Measurements from ENCODE around the gene ICA1L.
"Not testable (repeated sequence)": the region's sequence is repeated elsewhere in the genome, so short reads cannot be mapped to it uniquely, and the experiment has no call there.

The ICA1L gene

DNA sequence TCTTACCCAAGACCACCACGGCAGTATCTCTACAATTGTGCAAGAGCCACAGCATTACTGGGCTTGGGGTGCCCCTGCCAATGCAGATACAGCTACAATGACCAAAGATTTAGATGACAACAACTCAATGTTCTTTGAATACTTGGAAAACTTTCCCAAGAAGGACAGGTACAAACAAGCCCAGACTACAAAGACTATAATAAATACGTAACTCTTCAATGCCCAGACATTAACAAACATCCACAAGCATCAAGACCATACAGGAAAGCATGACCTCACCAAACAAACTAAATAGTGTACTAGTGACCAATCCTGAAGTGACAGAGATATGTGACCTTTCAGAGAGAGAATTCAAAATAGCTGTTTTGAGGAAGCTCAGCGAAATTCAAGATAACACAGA, 62.8 kb downstream of the ICA1L start:
- FAIRE-seq (no peak), DNase-seq (ENCODE audit: insufficient read length) (no peak)
- TF ChIP-seq TAF1 (IDR thresholded peaks at IDR 0.05; ENCODE audit: borderline replicate concordance, low read depth, low read length) (no peak), POLR2AphosphoS5 (IDR thresholded peaks at IDR 0.05; ENCODE audit: low read depth, low read length) (no peak), POLR2A (IDR thresholded peaks at IDR 0.05; ENCODE audit: low read depth, low read length) (no peak)

DNA sequence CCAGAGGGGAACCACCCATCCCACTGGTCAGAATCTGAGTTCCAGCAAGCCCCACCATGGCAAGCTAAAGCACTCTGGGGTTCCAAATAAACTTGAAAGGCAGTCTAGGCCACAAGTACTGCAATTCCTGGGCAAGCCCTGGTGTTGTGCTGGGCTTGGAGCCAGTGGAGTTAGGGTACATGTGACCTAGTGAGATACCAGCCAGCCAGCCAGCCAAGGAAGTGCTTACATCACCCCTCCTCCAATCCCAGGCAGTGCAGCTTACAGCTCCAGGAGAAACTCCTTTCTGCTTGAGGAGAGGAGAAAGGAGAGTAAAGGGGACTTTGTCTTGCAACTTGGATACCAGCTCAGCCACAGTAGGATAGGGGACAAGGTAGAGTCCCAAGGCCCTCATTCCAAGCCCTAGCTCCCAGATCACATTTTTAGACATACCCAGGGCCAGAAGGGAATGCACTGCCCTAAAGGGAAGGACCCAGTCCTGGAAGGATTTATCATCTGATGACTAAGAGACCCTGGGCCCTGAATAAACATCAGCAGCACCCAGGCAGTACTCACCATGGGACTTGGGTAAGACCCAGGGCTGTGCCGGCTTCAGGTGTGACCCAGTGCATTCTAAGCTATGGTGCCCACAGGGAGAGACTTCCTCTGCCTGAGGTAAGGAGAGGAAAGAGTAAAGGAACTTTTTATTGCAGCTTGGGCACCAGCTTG, 64.0 kb downstream of the ICA1L start:
- not testable (repeated sequence) for FAIRE-seq

DNA sequence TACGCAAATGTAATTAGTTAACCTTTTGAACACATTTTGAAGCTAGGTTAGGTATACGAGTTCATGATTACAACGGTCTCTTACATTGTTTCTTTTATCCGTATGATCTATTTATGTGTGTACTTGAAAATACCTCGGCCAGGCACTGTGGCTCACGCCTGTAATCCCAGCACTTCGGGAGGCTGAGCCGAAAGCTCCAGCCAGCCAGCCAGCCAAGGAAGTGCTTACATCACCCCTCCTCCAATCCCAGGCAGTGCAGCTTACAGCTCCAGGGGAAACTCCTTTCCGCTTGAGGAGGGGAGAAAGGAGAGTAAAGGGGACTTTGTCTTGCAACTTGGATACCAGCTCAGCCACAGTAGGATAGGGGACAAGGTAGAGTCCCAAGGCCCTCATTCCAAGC, 65.7 kb downstream of the ICA1L start:
- FAIRE-seq; DNase-seq (ENCODE audit: insufficient read length): not testable (repeated sequence)

More for the DNA sequence above, 64.0 kb downstream of the ICA1L start:
- not testable (repeated sequence) for DNase-seq (ENCODE audit: insufficient read length)

DNA sequence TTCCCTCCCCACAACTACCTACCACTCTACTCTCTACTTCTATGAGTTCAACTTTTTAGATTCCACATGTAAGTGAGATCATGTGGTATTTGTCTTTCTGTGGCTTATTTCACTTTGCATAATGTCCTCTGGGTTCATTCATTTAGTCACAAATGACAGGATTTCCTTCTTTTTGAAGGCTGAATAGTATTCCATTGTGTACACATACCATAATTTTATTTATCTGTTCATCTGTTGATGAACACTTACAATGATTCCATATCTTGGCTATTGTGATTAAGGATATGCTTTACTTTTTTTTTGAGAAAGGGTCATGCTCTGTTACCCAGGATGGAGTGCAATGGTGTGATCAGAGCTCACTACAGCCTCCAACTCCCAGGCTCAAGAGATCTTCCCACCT, 73.6 kb downstream of the ICA1L start:
- TF ChIP-seq POLR2A (IDR thresholded peaks at IDR 0.05; ENCODE audit: low read depth, low read length) (no peak), POLR2AphosphoS5 (IDR thresholded peaks at IDR 0.05; ENCODE audit: low read depth, low read length) (no peak), TAF1 (IDR thresholded peaks at IDR 0.05; ENCODE audit: borderline replicate concordance, low read depth, low read length) (no peak)
- DNase-seq (ENCODE audit: insufficient read length): no peak
- no peak for FAIRE-seq

DNA sequence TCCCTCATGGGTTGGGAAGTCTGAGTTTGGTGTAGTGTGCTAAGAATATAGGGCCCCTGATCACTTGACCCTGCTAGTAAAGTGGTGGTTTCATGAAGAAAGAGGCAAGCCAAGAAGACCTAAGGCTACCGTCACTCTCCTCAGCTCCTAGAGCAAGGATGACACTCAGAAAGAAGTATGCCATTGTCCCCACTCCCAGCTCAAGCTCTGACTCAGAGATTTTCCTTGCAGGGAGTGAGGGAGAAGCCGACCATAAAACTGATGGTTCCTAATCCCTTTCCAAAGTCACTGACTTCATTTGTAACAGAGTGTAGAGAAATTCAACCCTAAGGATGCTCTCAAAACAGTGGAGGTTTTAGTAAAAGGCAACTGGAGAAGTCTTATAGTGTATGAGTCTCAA, 80.9 kb downstream of the ICA1L start:
- no peak for FAIRE-seq
- DNase-seq (ENCODE audit: insufficient read length): no peak
- no peak for TF ChIP-seq TAF1 (IDR thresholded peaks at IDR 0.05; ENCODE audit: borderline replicate concordance, low read depth, low read length)
- TF ChIP-seq POLR2A (IDR thresholded peaks at IDR 0.05; ENCODE audit: low read depth, low read length): no peak
- no peak for TF ChIP-seq POLR2AphosphoS5 (IDR thresholded peaks at IDR 0.05; ENCODE audit: low read depth, low read length)

DNA sequence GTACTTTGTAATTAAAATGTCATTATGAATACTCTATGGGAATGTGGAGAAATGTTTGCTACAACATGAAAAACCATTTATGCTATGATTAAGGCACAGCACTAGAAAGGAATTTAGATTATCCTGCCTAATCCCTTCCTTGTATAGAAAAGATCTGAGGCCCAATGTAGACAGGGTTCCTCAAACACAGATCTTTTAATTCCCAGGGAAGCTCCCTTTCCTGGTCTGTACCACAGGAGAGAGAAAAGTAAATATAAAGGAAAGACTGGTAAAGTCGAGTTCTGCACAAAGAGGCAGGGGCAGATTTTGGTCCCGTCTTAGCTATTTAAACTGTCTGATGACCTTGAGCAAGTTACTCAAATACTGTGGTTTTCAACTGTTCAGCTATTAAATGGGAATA, 84.7 kb downstream of the ICA1L start:
- TF ChIP-seq TAF1 (IDR thresholded peaks at IDR 0.05; ENCODE audit: borderline replicate concordance, low read depth, low read length) (no peak), POLR2AphosphoS5 (IDR thresholded peaks at IDR 0.05; ENCODE audit: low read depth, low read length) (no peak), POLR2A (IDR thresholded peaks at IDR 0.05; ENCODE audit: low read depth, low read length) (no peak)
- DNase-seq (ENCODE audit: insufficient read length) (no peak), FAIRE-seq (no peak)

DNA sequence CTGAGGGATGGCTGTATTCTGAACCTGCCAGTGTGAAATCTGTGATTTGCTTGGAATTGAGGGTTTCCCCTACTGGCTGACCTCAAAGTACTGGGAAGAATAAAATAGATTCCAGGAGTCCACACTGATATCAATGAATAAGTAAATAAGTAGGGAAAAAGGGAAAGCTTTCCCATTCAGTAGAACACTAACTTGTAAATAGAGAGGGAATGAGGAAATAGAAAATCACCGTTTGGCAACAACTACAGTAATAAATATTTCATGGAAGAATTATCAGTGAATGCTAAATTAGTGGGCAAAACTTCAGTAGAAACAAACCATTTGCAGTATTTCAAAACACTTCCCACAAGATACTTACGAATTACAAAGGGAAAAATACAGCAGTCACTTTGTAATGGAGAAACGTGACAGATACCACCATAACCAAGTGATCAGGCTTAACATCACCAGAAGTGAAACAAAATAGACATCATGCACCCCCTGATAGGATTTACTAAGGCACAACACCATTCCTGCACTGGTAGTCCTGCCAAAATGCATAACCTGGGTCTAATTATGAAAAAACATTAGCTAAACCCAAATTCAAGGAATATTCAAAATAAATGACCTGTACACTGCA, 88.5 kb downstream of the ICA1L start:
- FAIRE-seq: no peak
- TF ChIP-seq POLR2AphosphoS5 (IDR thresholded peaks at IDR 0.05; ENCODE audit: low read depth, low read length) (no peak), TAF1 (IDR thresholded peaks at IDR 0.05; ENCODE audit: borderline replicate concordance, low read depth, low read length) (no peak), POLR2A (IDR thresholded peaks at IDR 0.05; ENCODE audit: low read depth, low read length) (no peak)
- DNase-seq (ENCODE audit: insufficient read length): no peak

DNA sequence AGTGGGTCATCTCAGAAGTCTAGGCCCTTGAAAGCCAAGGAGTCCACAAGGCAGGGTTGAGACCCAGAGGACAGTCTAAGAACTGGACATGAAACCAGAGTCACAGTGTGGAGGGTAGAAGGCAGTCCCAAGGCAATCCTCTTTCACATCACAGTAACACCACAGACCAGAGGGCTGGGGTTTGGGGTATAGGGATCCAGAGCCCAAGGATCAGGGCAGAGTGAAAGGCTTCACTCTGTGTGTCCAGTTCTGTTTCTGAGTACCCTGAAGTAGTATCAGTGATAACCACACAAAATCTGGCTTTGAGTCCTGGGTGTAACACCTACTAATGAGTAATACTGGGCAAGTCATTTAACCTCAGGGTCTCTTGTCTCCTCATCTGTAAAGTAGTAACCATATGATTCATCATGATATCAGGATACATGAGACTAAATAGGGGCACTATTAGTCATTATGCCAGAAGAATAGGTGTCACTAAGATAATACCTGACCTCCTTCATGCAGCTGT, 91.0 kb downstream of the ICA1L start:
- TF ChIP-seq TAF1 (IDR thresholded peaks at IDR 0.05; ENCODE audit: borderline replicate concordance, low read depth, low read length): no peak
- TF ChIP-seq POLR2A (IDR thresholded peaks at IDR 0.05; ENCODE audit: low read depth, low read length): no peak
- no peak for TF ChIP-seq POLR2AphosphoS5 (IDR thresholded peaks at IDR 0.05; ENCODE audit: low read depth, low read length)
- DNase-seq (ENCODE audit: insufficient read length) (no peak), FAIRE-seq (peak; percentile 60)

DNA sequence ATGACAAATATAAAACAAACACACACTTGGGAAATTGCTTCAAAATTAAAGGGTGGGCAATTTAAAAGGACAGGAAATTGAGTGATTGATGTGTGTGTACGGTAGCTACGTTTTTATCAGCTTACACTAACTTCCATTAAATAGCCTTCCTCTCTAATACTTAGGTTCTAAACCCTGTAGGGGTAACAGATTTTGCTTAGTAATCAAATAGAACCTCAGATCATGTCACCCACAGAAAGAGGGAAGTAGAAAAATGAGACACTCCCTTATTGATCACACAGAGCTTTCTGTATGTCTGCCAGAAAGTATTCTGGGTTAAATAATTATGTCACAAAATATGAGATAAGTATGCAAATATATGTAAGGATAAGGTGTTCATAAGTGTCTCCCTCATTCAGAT, 93.3 kb downstream of the ICA1L start:
- no peak for DNase-seq (ENCODE audit: insufficient read length)
- FAIRE-seq: no peak
- TF ChIP-seq POLR2AphosphoS5 (IDR thresholded peaks at IDR 0.05; ENCODE audit: low read depth, low read length): no peak

DNA sequence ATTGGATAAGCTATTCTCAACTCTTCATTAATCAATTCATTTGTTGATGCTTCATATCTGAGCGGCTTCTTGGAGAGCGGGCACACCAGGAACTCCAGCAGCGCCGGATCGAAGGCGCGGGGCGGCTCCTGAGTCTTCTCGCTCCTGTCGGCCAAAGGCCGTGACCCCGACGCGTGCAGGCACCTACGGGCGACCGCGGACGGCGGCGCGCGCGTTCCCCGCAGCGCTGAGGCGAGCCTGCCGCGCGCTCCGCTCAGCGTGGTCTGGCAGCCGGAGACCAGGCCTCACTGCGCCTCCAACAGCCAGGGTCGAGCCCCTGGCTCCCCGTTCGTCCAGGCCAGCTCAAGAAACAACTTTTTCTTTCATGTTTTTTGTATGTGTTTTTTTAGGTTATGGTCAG, 97.5 kb downstream of the ICA1L start:
- TF ChIP-seq POLR2AphosphoS5 (IDR thresholded peaks at IDR 0.05; ENCODE audit: low read depth, low read length): no peak
- FAIRE-seq: no peak
- DNase-seq (ENCODE audit: insufficient read length): no peak

DNA sequence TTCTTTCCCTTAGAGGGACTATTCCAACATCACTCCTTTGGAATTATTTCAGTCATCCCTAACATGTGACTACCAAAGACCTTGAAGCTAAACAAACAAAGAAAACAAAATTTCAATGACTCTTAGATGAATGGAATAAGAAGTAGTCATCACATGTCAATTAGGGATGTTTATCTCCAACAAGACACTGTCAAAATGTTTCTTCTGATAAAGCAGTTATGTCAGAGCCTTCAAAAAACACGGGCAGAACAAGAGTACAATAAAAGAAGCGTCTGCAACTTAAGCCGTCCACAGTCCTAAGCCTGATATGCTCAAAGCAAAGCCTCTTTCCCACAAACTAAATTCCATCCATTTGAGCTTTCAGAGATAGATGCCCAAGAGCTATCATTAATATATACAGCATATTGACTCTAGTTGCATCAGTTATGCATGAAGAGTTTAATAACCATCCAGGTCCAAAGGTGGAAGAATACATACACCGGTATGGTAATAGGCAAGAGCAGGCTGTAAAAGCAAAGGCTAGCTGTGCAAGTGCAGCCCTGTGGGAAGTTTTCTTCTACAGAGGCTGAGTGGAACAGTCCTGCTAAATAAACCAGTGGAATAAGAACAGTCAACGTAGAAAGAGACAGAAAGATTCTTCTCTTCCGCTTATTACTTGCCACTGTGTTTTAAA, 98.1 kb downstream of the ICA1L start:
- TF ChIP-seq POLR2AphosphoS5 (IDR thresholded peaks at IDR 0.05; ENCODE audit: low read depth, low read length) (no peak), POLR2A (IDR thresholded peaks at IDR 0.05; ENCODE audit: low read depth, low read length) (no peak), TAF1 (IDR thresholded peaks at IDR 0.05; ENCODE audit: borderline replicate concordance, low read depth, low read length) (no peak)
- no peak for DNase-seq (ENCODE audit: insufficient read length)
- FAIRE-seq: no peak

DNA sequence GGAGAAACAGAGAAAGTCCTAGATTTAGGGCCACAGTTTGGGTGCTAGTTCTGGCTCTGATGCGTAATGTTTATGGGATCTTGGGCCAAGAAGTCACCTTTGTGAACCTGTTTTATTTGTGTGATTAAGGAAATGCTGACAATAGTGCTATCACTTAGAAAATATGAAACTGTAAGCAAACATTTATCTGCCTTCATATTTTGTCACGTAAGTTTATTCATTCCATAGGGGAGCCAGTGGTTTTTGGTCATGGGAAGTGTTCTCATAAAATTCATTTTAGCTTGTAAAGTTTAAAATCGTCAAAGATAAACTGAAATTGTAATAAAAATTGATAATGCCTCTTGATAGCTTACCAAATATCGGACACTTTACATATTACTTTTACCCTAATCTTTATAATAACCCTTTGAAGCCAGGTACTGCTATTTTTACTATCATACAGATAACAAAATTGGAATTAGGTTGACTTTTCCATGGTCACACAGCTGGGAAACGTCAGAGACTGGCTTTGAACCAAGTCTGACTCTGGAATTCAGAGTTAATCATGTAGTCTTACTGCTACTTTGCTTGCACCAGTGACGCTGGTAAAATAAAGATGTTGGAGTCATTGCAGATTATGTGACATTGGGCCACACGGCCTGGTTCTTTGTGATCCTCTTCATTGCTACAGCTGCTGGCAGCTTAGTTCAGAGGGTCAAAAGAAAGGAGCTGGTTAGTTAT, 99.7 kb downstream of the ICA1L start:
- TF ChIP-seq TAF1 (IDR thresholded peaks at IDR 0.05; ENCODE audit: borderline replicate concordance, low read depth, low read length) (no peak), POLR2AphosphoS5 (IDR thresholded peaks at IDR 0.05; ENCODE audit: low read depth, low read length) (no peak), POLR2A (IDR thresholded peaks at IDR 0.05; ENCODE audit: low read depth, low read length) (no peak)
- DNase-seq (ENCODE audit: insufficient read length) (no peak), FAIRE-seq (no peak)

All from GM12892 (cell line).